PC-9 (cell line): ENCODE results near the gene ALPK1. TPM values are rescaled to one million over a fixed set of nuclear protein-coding genes. Genes with fewer than 3 reads are reported as not detected.

Experiments
- BruUV-seq: library from RNA; stranded (reverse); fragments of 400-500 nt; replicated peaks from 2 replicates; lab custom pipeline; 2021; lab: Mats Ljungman, UMichigan
- CTCF ChIA-PET: fragments of 300-600 bp; sonication (Branson Sonifier 250); formaldehyde crosslinking; loops from one replicate; lab custom pipeline; 2022; ENCODE audit warnings: antibody characterized with exemption; lab: Charles Lee
- POLR2A ChIA-PET: fragments of 300-600 bp; sonication (Branson Sonifier 250); formaldehyde crosslinking; loops from one replicate; lab custom pipeline; 2022; ENCODE audit warnings: antibody characterized with exemption; ENCODE audit not compliant: unreplicated experiment; lab: Charles Lee
- DNase-seq, 2 experiments: peaks; one replicate each; pipeline versions ENCODE4 v3.0.0 to v3.0.0-alpha.2; 2015 to 2022; ENCODE audit warnings: mixed read lengths in 1 of 2
- H2AFZ ChIP-seq: fragments of 200-600 bp; sonication (generic); 2 replicates; pipeline ENCODE4 v1.8.1; 2017; ENCODE audit warnings: antibody characterized with exemption
- H3F3A ChIP-seq: fragments of 200-600 bp; sonication (generic); 2 replicates; pipeline ENCODE4 v1.8.1; 2017; ENCODE audit warnings: antibody characterized with exemption, mild to moderate bottlenecking, low read depth; ENCODE audit not compliant: insufficient read depth
- H3K27ac ChIP-seq: fragments of 200-600 bp; sonication (generic); 2 replicates; pipeline ENCODE4 v1.6.1; 2016; ENCODE audit warnings: mixed run types
- H3K27me3 ChIP-seq: fragments of 200-600 bp; sonication (generic); 2 replicates; pipeline ENCODE4 v1.6.1; 2016; ENCODE audit warnings: low read depth, mixed run types; ENCODE audit not compliant: insufficient read depth
- H3K36me3 ChIP-seq: fragments of 200-600 bp; sonication (generic); 2 replicates; pipeline ENCODE4 v1.6.1; 2016; ENCODE audit warnings: low read depth, mixed run types
- H3K4me1 ChIP-seq: fragments of 200-600 bp; sonication (generic); replicated peaks from 2 replicates; pipeline ENCODE4 v1.6.1; 2016; ENCODE audit warnings: mixed run types; ENCODE audit not compliant: insufficient read depth
- H3K4me2 ChIP-seq: fragments of 200-600 bp; sonication (generic); 2 replicates; pipeline ENCODE4 v1.6.1; 2017; ENCODE audit warnings: mixed run types
- H3K4me3 ChIP-seq: fragments of 200-600 bp; sonication (generic); 2 replicates; pipeline ENCODE4 v1.6.1; 2016; ENCODE audit warnings: mixed run types
- H3K79me2 ChIP-seq: fragments of 200-600 bp; sonication (generic); 2 replicates; pipeline ENCODE4 v1.6.1; 2017; ENCODE audit warnings: low read depth, mixed run types
- H3K9me2 ChIP-seq: fragments of 200-600 bp; sonication (generic); 2 replicates; pipeline ENCODE4 v1.8.1; 2017; ENCODE audit warnings: mild to moderate bottlenecking; ENCODE audit not compliant: insufficient read depth
- H3K9me3 ChIP-seq: fragments of 200-600 bp; sonication (generic); 2 replicates; pipeline ENCODE4 v1.8.1; 2016; ENCODE audit warnings: low read depth; ENCODE audit not compliant: insufficient read depth
- H4K20me1 ChIP-seq: fragments of 200-600 bp; sonication (generic); 2 replicates; pipeline ENCODE4 v1.8.1; 2017; ENCODE audit not compliant: insufficient read depth
- EZH2 ChIP-seq: fragments of 200-600 bp; sonication (generic); IDR thresholded peaks from 2 replicates; pipeline ENCODE4 v1.8.0; 2017; ENCODE audit warnings: antibody characterized with exemption, low read depth
- intact Hi-C: fragments of 100-400 bp; cut with micrococcal nuclease; formaldehyde crosslinking; loops from one replicate; pipeline ENCODE4 v1.10.0; 2022; ENCODE audit not compliant: unreplicated experiment
- total RNA-seq: library from RNA; stranded (reverse); gene quantifications from 2 replicates; pipeline ENCODE4 v1.2.3, GENCODE V29; 2021
- TF ChIP-seq, protein P1 (sequence below): fragments of 200-600 bp; sonication (generic); conservative IDR thresholded peaks from 2 replicates; pipeline ENCODE4 v1.6.1; 2017; ENCODE audit warnings: mixed run types, antibody characterized with exemption, mild to moderate bottlenecking, moderate library complexity

ALPK1 gene
- total RNA-seq, 1 experiment from 2014 or later, result 35.4 TPM

DNA sequence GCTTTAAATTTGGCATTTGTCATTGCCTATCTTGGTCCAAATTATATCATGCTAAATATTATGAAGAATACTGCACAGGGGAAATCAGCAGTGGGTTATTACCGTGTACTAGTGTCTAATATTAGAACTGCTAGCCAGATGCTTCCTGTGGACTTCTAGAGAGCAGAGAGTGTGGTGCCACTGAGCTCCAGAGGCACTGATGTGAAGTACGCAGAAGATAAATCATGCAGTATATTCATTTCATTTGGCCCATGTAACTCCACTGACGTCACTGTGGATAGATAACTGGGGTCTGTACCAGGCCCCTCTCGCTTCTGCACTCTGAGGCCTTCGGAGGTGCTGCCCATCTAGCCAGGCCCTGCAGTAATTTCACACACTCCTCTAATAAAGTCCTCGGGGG, 80.0 kb downstream of the ALPK1 start:
- Histone ChIP-seq H3K36me3 (no peaks in the 10 kb centered on the region), H3K27me3 (no peaks in the 10 kb centered on the region), H4K20me1 (no peaks in the 10 kb centered on the region), H3F3A (no peaks in the 10 kb centered on the region), H3K79me2 (no peaks in the 10 kb centered on the region), H3K4me1 (no peaks in the 10 kb centered on the region), H2AFZ (no peak overlapping the region), H3K9me3 (no peaks in the 10 kb centered on the region), H3K4me3 (no peak overlapping the region), H3K9me2 (no peaks in the 10 kb centered on the region), H3K27ac (no peak overlapping the region), H3K4me2 (no peak overlapping the region)
- intact Hi-C loops, result no loop called here
- TF ChIP-seq, protein P1, sequence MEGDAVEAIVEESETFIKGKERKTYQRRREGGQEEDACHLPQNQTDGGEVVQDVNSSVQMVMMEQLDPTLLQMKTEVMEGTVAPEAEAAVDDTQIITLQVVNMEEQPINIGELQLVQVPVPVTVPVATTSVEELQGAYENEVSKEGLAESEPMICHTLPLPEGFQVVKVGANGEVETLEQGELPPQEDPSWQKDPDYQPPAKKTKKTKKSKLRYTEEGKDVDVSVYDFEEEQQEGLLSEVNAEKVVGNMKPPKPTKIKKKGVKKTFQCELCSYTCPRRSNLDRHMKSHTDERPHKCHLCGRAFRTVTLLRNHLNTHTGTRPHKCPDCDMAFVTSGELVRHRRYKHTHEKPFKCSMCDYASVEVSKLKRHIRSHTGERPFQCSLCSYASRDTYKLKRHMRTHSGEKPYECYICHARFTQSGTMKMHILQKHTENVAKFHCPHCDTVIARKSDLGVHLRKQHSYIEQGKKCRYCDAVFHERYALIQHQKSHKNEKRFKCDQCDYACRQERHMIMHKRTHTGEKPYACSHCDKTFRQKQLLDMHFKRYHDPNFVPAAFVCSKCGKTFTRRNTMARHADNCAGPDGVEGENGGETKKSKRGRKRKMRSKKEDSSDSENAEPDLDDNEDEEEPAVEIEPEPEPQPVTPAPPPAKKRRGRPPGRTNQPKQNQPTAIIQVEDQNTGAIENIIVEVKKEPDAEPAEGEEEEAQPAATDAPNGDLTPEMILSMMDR, result no peak
- no peak for TF ChIP-seq EZH2
- ChIA-PET POLR2A (no interaction called here), CTCF (no interaction called here)
- DNase-seq, result no peak
- BruUV-seq, result no TSS peak

DNA sequence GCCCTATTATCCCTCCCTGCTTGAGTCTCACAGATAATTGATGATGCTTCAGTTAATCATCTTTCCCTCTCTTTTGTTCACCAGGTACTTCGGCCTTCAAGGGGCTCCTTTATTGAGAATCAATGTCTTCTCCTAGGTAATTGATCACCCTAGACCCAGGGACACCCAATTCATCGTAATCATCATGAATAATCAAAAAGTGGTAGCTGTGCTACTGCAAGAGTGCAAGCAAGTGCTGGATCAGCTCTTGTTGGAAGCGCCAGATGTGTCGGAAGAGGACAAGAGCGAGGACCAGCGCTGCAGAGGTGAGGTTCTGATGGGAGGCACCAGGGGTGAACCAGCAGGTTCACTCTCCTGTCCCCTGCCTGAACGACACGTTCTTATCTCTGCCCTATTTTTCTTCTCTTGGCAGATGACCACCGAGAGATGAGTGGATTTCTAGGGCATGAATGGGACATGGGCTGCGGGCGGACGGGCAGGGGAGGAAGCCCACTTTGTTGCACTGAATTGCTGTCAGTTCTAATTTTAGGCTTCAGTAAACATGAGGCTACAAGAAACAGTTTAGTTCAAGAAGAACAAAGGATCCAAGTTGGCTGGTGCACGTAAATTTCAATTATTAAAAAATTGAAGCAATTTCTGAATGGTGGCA, 80.5 kb downstream of the ALPK1 start:
- ChIA-PET CTCF (no interaction called here), POLR2A (no interaction called here)
- BruUV-seq, result no TSS peak
- Histone ChIP-seq H2AFZ (no peak overlapping the region), H3K4me2 (no peak overlapping the region), H4K20me1 (no peaks in the 10 kb centered on the region), H3K27ac (no peak overlapping the region), H3K27me3 (no peaks in the 10 kb centered on the region), H3K9me2 (no peaks in the 10 kb centered on the region), H3K4me1 (no peaks in the 10 kb centered on the region), H3F3A (no peaks in the 10 kb centered on the region), H3K36me3 (no peaks in the 10 kb centered on the region), H3K79me2 (no peaks in the 10 kb centered on the region), H3K4me3 (no peak overlapping the region), H3K9me3 (no peaks in the 10 kb centered on the region)
- intact Hi-C loops, result no loop called here
- TF ChIP-seq EZH2, result no peak
- DNase-seq, result no peak

DNA sequence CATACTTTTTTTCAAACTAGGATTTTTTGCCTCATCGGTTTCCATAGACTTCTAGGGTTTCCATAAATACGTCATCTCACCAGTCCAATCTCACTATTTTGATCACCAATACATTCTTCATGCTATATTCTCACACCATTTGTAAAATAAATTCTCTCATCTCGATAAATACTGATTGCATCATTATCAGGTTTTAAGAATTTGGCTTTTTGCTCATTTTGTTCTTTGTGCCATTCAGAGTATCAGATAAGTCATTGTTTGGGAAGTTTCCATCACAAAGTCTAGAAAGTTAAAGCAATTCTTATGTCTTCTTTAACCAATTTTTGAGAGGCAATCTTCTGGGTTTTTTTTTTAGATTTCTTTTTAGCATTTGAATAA, 81.1 kb downstream of the ALPK1 start:
- Histone ChIP-seq H2AFZ (no peak overlapping the region), H3K4me2 (no peak overlapping the region), H3K9me3 (no peaks in the 10 kb centered on the region), H3K79me2 (no peaks in the 10 kb centered on the region), H3F3A (no peaks in the 10 kb centered on the region), H3K4me1 (no peaks in the 10 kb centered on the region), H3K36me3 (no peaks in the 10 kb centered on the region), H3K27me3 (no peaks in the 10 kb centered on the region), H3K4me3 (no peak overlapping the region), H3K9me2 (no peaks in the 10 kb centered on the region), H3K27ac (no peak overlapping the region), H4K20me1 (no peaks in the 10 kb centered on the region)
- no TSS peak for BruUV-seq
- DNase-seq, result no peak
- TF ChIP-seq, protein P1, result no peak
- no peak for TF ChIP-seq EZH2
- POLR2A ChIA-PET, result no interaction called here
- intact Hi-C loops, result no loop called here
- CTCF ChIA-PET, result no interaction called here

DNA sequence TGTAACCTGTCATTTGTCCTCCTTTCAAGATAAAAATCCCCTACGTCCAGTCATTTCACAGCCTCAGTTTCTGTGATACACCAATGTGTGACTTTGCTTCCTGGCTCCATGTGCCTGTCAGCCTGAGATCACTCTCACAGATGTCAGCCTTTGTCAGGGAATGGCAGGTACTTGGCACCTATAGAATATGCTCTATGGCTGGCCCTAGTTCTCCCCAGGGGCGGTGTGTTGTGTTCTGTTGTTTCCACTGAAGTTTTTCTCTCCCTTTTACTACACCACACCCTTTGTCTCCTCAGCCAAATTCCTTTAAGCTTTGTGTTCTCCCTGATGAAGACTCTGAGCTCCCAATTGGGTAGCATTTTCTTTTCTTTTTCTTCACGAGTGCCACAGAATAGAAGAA, 81.7 kb downstream of the ALPK1 start:
- intact Hi-C loops, result no loop called here
- no peak for DNase-seq
- Histone ChIP-seq H2AFZ (no peak overlapping the region), H3K4me1 (no peaks in the 10 kb centered on the region), H3K9me2 (no peaks in the 10 kb centered on the region), H3K9me3 (no peaks in the 10 kb centered on the region), H3K79me2 (no peaks in the 10 kb centered on the region), H3K4me2 (no peak overlapping the region), H3F3A (no peaks in the 10 kb centered on the region), H3K27me3 (no peaks in the 10 kb centered on the region), H3K4me3 (no peak overlapping the region), H4K20me1 (no peaks in the 10 kb centered on the region), H3K36me3 (no peaks in the 10 kb centered on the region), H3K27ac (no peak overlapping the region)
- POLR2A ChIA-PET, result no interaction called here
- CTCF ChIA-PET, result no interaction called here
- no TSS peak for BruUV-seq
- TF ChIP-seq EZH2, result no peak
- TF ChIP-seq, protein P1, result no peak
